Endothelial cell (in vitro differentiated cells): ENCODE measurements around the gene DYNC1I1. TPM values are rescaled to one million over a fixed set of nuclear protein-coding genes. Genes with fewer than 3 reads are reported as not detected.

Experiments
- DNase-seq: peaks from one replicate; pipeline ENCODE4 v3.0.0; 2021; ENCODE audit warnings: low spot score
- H3K27ac Mint-ChIP-seq: one replicate; pipeline ENCODE4 v1.8.0; 2021; ENCODE audit warnings: mixed read lengths, inconsistent platforms; ENCODE audit not compliant: unreplicated experiment
- H3K27me3 Mint-ChIP-seq: one replicate; pipeline ENCODE4 v1.8.0; 2021; ENCODE audit warnings: mild to moderate bottlenecking, moderate library complexity, mixed read lengths, inconsistent platforms; ENCODE audit not compliant: unreplicated experiment
- H3K36me3 Mint-ChIP-seq: one replicate; pipeline ENCODE4 v1.8.0; 2021; ENCODE audit warnings: mild to moderate bottlenecking, low read depth, mixed read lengths, inconsistent platforms; ENCODE audit not compliant: unreplicated experiment
- H3K4me1 Mint-ChIP-seq: one replicate; pipeline ENCODE4 v1.8.0; 2021; ENCODE audit warnings: mild to moderate bottlenecking, mixed read lengths, inconsistent platforms; ENCODE audit not compliant: unreplicated experiment
- H3K4me3 Mint-ChIP-seq: one replicate; pipeline ENCODE4 v1.8.0; 2021; ENCODE audit warnings: mild to moderate bottlenecking, mixed read lengths, inconsistent platforms; ENCODE audit not compliant: unreplicated experiment
- H3K9me3 Mint-ChIP-seq: one replicate; pipeline ENCODE4 v1.8.0; 2021; ENCODE audit warnings: mixed read lengths, inconsistent platforms; ENCODE audit not compliant: unreplicated experiment
- CTCF ChIP-seq: fragments of 200-600 bp; sonication (generic); IDR thresholded peaks from one replicate; pipeline ENCODE4 v1.5.0; 2021; ENCODE audit warnings: antibody characterized with exemption; ENCODE audit not compliant: unreplicated experiment
- total RNA-seq: library from RNA; stranded (reverse); fragmentation: NEBNext Ultra II Directional; extraction: Animal tissue kit (Norgen Biotek cat#: 25700); gene quantifications from one replicate; pipeline ENCODE4 v1.2.1, GENCODE V29; 2021; ENCODE audit not compliant: unreplicated experiment

Gene DYNC1I1
- total RNA-seq, 1 donor from 2014 or later = 3.1 TPM

GRCh38 chr7:96100737-96101136 lies 328.4 kb downstream of the DYNC1I1 start:
- Mint-ChIP-seq H3K27me3 (peaks cover 3% of the 10 kb centered on the region), H3K36me3 (no peaks in the 10 kb centered on the region), H3K4me1 (no peaks in the 10 kb centered on the region), H3K4me3 (no peak overlapping the region), H3K9me3 (no peaks in the 10 kb centered on the region), H3K27ac (no peak overlapping the region)
- TF ChIP-seq CTCF = no peak
- DNase-seq = no peak

- Mint-ChIP-seq H3K4me3 (no peak overlapping the region), H3K27me3 (peaks cover 3% of the 10 kb centered on the region)
Observed at GRCh38 chr7:96102096-96102811, 329.9 kb downstream of the DYNC1I1 start.

GRCh38 chr7:96104984-96105383 lies 332.6 kb downstream of the DYNC1I1 start:
- Mint-ChIP-seq H3K4me3 (no peak overlapping the region), H3K4me1 (no peaks in the 10 kb centered on the region), H3K27me3 (peaks cover 3% of the 10 kb centered on the region), H3K27ac (no peak overlapping the region), H3K36me3 (no peaks in the 10 kb centered on the region), H3K9me3 (no peaks in the 10 kb centered on the region)
- no peak for DNase-seq
- no peak for TF ChIP-seq CTCF

More at GRCh38 chr7:96102096-96102811, 329.9 kb downstream of the DYNC1I1 start:
- DNase-seq = no peak
- Mint-ChIP-seq H3K9me3 (no peaks in the 10 kb centered on the region), H3K27ac (no peak overlapping the region), H3K4me1 (no peaks in the 10 kb centered on the region), H3K36me3 (no peaks in the 10 kb centered on the region)
- TF ChIP-seq CTCF = no peak

- no peaks in the 10 kb centered on the region for H3K9me3 Mint-ChIP-seq
- H3K36me3 Mint-ChIP-seq = no peaks in the 10 kb centered on the region
- DNase-seq = no peak
- no peak overlapping the region for H3K4me3 Mint-ChIP-seq
- no peak for TF ChIP-seq CTCF
- no peaks in the 10 kb centered on the region for H3K4me1 Mint-ChIP-seq
- no peaks in the 10 kb centered on the region for H3K27me3 Mint-ChIP-seq
- H3K27ac Mint-ChIP-seq = no peak overlapping the region
Observed at GRCh38 chr7:96111405-96111804, 339.1 kb downstream of the DYNC1I1 start.

GRCh38 chr7:96114190-96114589 lies 341.8 kb downstream of the DYNC1I1 start:
- no peak for TF ChIP-seq CTCF
- Mint-ChIP-seq H3K9me3 (no peaks in the 10 kb centered on the region), H3K4me1 (no peaks in the 10 kb centered on the region), H3K27me3 (peaks cover 4% of the 10 kb centered on the region), H3K36me3 (no peaks in the 10 kb centered on the region), H3K4me3 (no peak overlapping the region), H3K27ac (no peak overlapping the region)
- DNase-seq = no peak
